Fibroblast of mammary gland (primary cell): Measurements from ENCODE around the gene FAM222A.

Experiments
- DNase-seq: peaks from one replicate; pipeline ENCODE4 v3.0.0-alpha.2; 2010; ENCODE audit warnings: low read depth
- H3K4me3 ChIP-seq: 2 replicates; pipeline ENCODE4 v1.5.1; 2011; ENCODE audit warnings: low read depth, mild to moderate bottlenecking, low read length, moderate library complexity; ENCODE audit not compliant: control insufficient read depth
- TF ChIP-seq, protein P1 (sequence below): conservative IDR thresholded peaks from 2 replicates; pipeline ENCODE4 v1.5.1; 2011; ENCODE audit warnings: low read depth, low read length, inconsistent platforms; ENCODE audit not compliant: control insufficient read depth, insufficient read depth

FAM222A gene

DNA sequence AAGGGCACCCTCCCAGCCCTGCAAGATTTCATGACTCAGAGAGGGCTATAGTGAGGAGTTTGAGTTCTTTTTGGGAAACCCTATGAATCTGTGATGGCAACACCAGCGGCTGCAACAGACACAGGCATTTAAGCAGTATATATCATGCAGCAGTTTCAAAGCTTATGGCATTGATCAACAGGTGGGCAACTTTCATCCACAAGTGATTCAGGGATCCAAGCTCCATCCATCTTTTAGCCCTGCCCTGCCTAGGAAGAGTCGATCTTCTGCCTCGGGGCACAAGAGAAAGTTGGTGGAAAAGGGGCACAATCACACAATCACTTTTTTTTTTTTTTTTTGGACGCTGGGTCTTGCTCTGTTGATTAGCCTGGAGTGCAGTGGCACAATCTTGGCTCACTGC, 8.3 kb upstream of the FAM222A start:
- DNase-seq, result no peak
- H3K4me3 ChIP-seq, result no peak overlapping the region
- TF ChIP-seq, protein P1, sequence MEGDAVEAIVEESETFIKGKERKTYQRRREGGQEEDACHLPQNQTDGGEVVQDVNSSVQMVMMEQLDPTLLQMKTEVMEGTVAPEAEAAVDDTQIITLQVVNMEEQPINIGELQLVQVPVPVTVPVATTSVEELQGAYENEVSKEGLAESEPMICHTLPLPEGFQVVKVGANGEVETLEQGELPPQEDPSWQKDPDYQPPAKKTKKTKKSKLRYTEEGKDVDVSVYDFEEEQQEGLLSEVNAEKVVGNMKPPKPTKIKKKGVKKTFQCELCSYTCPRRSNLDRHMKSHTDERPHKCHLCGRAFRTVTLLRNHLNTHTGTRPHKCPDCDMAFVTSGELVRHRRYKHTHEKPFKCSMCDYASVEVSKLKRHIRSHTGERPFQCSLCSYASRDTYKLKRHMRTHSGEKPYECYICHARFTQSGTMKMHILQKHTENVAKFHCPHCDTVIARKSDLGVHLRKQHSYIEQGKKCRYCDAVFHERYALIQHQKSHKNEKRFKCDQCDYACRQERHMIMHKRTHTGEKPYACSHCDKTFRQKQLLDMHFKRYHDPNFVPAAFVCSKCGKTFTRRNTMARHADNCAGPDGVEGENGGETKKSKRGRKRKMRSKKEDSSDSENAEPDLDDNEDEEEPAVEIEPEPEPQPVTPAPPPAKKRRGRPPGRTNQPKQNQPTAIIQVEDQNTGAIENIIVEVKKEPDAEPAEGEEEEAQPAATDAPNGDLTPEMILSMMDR, result no peak

- TF ChIP-seq, protein P1, result no peak
- H3K4me3 ChIP-seq, result no peak overlapping the region
- no peak for DNase-seq
Observed at GRCh38 chr12:109706398-109706746, 7.3 kb upstream of the FAM222A start.

- DNase-seq, result no peak
- H3K4me3 ChIP-seq, result no peak overlapping the region
- TF ChIP-seq, protein P1, result no peak
Observed at GRCh38 chr12:109706747-109707469, 6.7 kb upstream of the FAM222A start.

DNA sequence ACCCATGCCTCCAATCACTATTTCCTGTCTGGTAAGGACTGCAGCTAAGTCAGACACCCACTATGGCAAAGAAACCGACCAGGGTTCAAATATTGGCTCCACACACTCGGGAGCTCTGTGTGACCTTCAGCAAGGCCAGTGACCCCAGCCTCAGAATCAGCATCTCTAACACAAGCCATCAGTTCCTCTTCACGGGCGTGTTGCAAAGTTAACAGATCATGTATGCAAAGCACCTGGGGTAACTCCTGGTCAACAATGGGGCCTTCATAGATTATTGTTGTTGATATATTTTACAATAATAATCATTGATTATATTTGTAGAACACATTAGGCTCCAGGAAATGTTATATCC, 6.2 kb upstream of the FAM222A start:
- H3K4me3 ChIP-seq, result no peak overlapping the region
- TF ChIP-seq, protein P1, result no peak
- DNase-seq, result no peak

- H3K4me3 ChIP-seq, result no peak overlapping the region
- TF ChIP-seq, protein P1, result no peak
- DNase-seq, result no peak
Observed at GRCh38 chr12:109708939-109709338, 4.7 kb upstream of the FAM222A start.

DNA sequence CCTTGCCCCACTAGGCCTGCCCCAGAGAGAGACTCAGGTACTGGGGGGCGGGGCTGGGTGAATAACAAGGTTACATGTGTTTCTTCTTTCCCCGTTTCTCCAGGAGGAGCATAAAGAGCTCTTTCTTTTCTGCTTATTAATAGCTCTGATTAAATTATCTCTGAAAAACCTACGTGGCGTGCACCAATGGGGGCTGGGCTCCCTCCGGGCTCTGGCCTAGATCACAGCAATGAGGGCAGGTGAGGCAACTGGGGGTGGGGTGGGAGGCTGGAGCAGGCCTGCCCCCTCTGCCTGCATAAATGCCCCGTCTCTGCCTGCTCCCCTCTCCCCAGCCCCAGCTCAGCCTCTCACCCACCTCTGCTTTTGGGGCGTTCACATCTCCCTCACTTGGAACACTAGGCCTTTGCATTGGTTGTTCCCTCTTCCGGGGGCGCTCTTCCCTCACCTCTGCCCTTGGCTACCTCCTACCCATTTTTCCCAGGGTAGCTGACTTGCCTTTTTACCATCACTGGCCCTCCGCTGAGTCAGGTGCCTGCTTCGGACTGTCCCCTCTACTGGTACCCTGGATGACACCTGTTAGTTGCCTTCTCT, 4.1 kb upstream of the FAM222A start:
- no peak overlapping the region for H3K4me3 ChIP-seq

More for the DNA sequence above, 4.1 kb upstream of the FAM222A start:
- DNase-seq, result no peak
- TF ChIP-seq, protein P1, result no peak
